ENCODE results near the gene CIDEA.

The CIDEA gene

GRCh38 chr18:12301263-12302005 lies 47.3 kb downstream of the CIDEA start:
- DNase-seq = no peak

GRCh38 chr18:12302391-12303147 lies 48.4 kb downstream of the CIDEA start:
- no peak for DNase-seq

GRCh38 chr18:12304351-12305210 lies 50.4 kb downstream of the CIDEA start:
- no peak for DNase-seq

GRCh38 chr18:12305211-12305610 lies 51.0 kb downstream of the CIDEA start:
- no peak for DNase-seq

- no peak for DNase-seq
Observed at GRCh38 chr18:12305930-12306629, 51.9 kb downstream of the CIDEA start.

- peak; percentile 77 for DNase-seq
Observed at GRCh38 chr18:12306752-12307700, 52.9 kb downstream of the CIDEA start.

- peak; percentile 90 for DNase-seq
Observed at GRCh38 chr18:12307701-12308385, 53.7 kb downstream of the CIDEA start, which contains the start of gene TUBB6. Gene TUBB6, plus strand, starts transcription at chr18:12308241. Its CDS starts 52 bp downstream, at chr18:12308293.

GRCh38 chr18:12308386-12309100 lies 54.4 kb downstream of the CIDEA start:
- DNase-seq = peak; percentile 89

- DNase-seq = no peak
Observed at GRCh38 chr18:12309683-12310198, 55.6 kb downstream of the CIDEA start.

- DNase-seq = no peak
Observed at GRCh38 chr18:12310762-12311161, 56.6 kb downstream of the CIDEA start.

GRCh38 chr18:12312976-12313375 lies 58.8 kb downstream of the CIDEA start:
- DNase-seq = no peak

GRCh38 chr18:12313530-12314245 lies 59.5 kb downstream of the CIDEA start:
- DNase-seq = no peak

GRCh38 chr18:12314591-12315305 lies 60.6 kb downstream of the CIDEA start:
- DNase-seq = no peak

- no peak for DNase-seq
Observed at GRCh38 chr18:12315490-12315889, 61.3 kb downstream of the CIDEA start.

- DNase-seq = no peak
Observed at GRCh38 chr18:12315911-12316310, 61.8 kb downstream of the CIDEA start.

- DNase-seq = peak; percentile 68
Observed at GRCh38 chr18:12317664-12318333, 63.6 kb downstream of the CIDEA start.

GRCh38 chr18:12318334-12318697 lies 64.2 kb downstream of the CIDEA start:
- DNase-seq = no peak

- DNase-seq = no peak
Observed at GRCh38 chr18:12318857-12319256, 64.7 kb downstream of the CIDEA start.
